Measurements from ENCODE around the gene ADGRB2.

DNA sequence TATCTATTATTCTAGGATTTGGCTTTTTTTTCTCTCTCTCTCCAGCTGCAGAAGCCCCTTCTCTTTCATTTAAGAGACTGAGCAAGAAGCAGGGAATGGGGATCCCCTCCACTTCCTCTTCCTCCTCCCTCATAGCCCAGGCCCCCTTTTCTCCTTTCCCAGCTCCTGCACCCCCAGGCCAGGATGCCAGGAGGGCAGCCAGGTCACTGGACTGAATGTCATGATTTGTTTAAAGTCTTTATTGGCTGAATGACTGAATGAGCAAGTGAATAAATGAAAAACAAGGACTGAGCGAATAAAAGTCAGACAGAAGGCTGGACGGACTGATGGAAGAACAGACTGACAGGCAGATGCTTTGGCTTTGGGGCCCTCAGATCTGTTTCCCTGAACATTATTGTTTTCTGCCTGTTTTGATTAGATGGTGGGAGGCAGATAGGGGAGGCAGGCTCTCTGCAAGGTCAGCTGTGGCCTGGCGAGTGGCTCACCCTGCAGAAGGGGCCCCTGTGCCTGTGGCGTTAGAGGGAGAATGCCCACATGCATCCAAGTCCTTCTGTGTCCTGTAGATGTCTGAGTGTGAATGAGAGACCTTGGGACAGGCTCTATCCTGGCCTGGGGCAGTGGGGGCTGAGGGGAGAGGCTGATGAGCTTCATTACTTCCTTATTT is 20.3 kb upstream of the ADGRB2 start:
- TF ChIP-seq, protein P1, sequence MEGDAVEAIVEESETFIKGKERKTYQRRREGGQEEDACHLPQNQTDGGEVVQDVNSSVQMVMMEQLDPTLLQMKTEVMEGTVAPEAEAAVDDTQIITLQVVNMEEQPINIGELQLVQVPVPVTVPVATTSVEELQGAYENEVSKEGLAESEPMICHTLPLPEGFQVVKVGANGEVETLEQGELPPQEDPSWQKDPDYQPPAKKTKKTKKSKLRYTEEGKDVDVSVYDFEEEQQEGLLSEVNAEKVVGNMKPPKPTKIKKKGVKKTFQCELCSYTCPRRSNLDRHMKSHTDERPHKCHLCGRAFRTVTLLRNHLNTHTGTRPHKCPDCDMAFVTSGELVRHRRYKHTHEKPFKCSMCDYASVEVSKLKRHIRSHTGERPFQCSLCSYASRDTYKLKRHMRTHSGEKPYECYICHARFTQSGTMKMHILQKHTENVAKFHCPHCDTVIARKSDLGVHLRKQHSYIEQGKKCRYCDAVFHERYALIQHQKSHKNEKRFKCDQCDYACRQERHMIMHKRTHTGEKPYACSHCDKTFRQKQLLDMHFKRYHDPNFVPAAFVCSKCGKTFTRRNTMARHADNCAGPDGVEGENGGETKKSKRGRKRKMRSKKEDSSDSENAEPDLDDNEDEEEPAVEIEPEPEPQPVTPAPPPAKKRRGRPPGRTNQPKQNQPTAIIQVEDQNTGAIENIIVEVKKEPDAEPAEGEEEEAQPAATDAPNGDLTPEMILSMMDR (IDR thresholded peaks at IDR 0.05), result no peak
- TF ChIP-seq POLR2A (IDR thresholded peaks at IDR 0.05), result no peak

All from lower leg skin (tissue), 3 donors.